HepG2 (cell line): ENCODE measurements around the gene UTS2R. TPM values are rescaled to one million over a fixed set of nuclear protein-coding genes. Genes with fewer than 3 reads are reported as not detected.

ENCODE experiments used
- CEBPZ ChIP-seq: IDR thresholded peaks from 2 replicates; pipeline ENCODE4 v1.6.1; 2012; ENCODE audit warnings: low read length, improper control_type of control experiment
- FOSL2 ChIP-seq: sonication (generic); formaldehyde crosslinking; IDR thresholded peaks from 2 replicates; pipeline ENCODE4 v1.4.0; 2020; ENCODE audit warnings: missing genetic modification reagents
- FOXA1 ChIP-seq, 2 experiments: fragments of 450-650 bp in 1 of 2; sonication (generic) in 1 of 2; formaldehyde crosslinking in 1 of 2; IDR thresholded peaks; 2 replicates each; pipeline versions ENCODE4 v1.4.0 to v1.6.1; 2016 to 2020; ENCODE audit warnings: missing genetic modification reagents in 1 of 2
- ISL2 ChIP-seq: sonication (generic); formaldehyde crosslinking; IDR thresholded peaks from 2 replicates; pipeline ENCODE4 v1.5.0; 2020; ENCODE audit warnings: missing genetic modification reagents
- SMC3 ChIP-seq: IDR thresholded peaks from 2 replicates; pipeline ENCODE4 v1.6.1; 2011; ENCODE audit warnings: low read length, improper control_type of control experiment
- STAG1 ChIP-seq: sonication (generic); formaldehyde crosslinking; IDR thresholded peaks from 2 replicates; pipeline ENCODE4 v1.4.0; 2020; ENCODE audit warnings: missing genetic modification reagents
- TRIM24 ChIP-seq: sonication (generic); formaldehyde crosslinking; IDR thresholded peaks from 2 replicates; pipeline ENCODE4 v1.8.0; 2022; ENCODE audit warnings: mild to moderate bottlenecking, missing genetic modification reagents
- ZBTB26 ChIP-seq: IDR thresholded peaks from 2 replicates; pipeline ENCODE4 v1.6.1; 2016; ENCODE audit warnings: missing compliant biosample characterization, missing genetic modification reagents, borderline replicate concordance
- ZBTB34 ChIP-seq: sonication (generic); formaldehyde crosslinking; IDR thresholded peaks from 2 replicates; pipeline ENCODE4 v1.8.0; 2022; ENCODE audit warnings: mild to moderate bottlenecking, missing genetic modification reagents
- ZBTB37 ChIP-seq: sonication (generic); formaldehyde crosslinking; IDR thresholded peaks from 2 replicates; pipeline ENCODE4 v1.4.0; 2020; ENCODE audit warnings: mild to moderate bottlenecking, missing genetic modification reagents
- ZFP41 ChIP-seq: sonication (generic); formaldehyde crosslinking; IDR thresholded peaks from 2 replicates; pipeline ENCODE4 v1.4.0; 2020; ENCODE audit warnings: mild to moderate bottlenecking, missing genetic modification reagents, borderline replicate concordance
- ZNF280B ChIP-seq: sonication (generic); formaldehyde crosslinking; IDR thresholded peaks from 2 replicates; pipeline ENCODE4 v1.5.0; 2020; ENCODE audit warnings: missing genetic modification reagents, mild to moderate bottlenecking, borderline replicate concordance
- ZNF574 ChIP-seq: sonication (generic); formaldehyde crosslinking; IDR thresholded peaks from 2 replicates; pipeline ENCODE4 v1.4.0; 2020; ENCODE audit warnings: missing genetic modification reagents
- ZNF792 ChIP-seq: IDR thresholded peaks from 2 replicates; pipeline ENCODE4 v1.6.1; 2016
- polyA plus RNA-seq, 8 experiments: library from polyadenylated mRNA; depleted of rRNA in 3 of 8; stranded (reverse) in 7 of 8; unstranded in 1 of 8; fragments of >200 nt; fragmentation: Illumina TruSeq in 4 of 8; extraction: Trizol in 4 of 8; gene quantifications; 2 replicates each; pipeline versions ENCODE4 v1.2.1 to v1.2.3, GENCODE V29; 2011 to 2016; ENCODE audit warnings: low read depth in 4 of 8, missing spikeins in 1 of 8, mixed read lengths in 1 of 8; ENCODE audit not compliant: insufficient read depth in 1 of 8
- total RNA-seq, 5 experiments: library from RNA; depleted of rRNA; stranded (reverse); fragments of >200 nt; fragmentation: Illumina TruSeq; extraction: Trizol; gene quantifications; 2 replicates each; pipeline ENCODE4 v1.2.3, GENCODE V29; 2016; ENCODE audit warnings: low read depth in 1 of 5

The UTS2R gene
- total and polyA plus RNA-seq, 2 of the 13 experiments (the other 11 are each of a cell fraction or from before 2014, with no cell fraction given) = 0.13 to 0.15 TPM

GRCh38 chr17:82330322-82331239 is 41.0 kb upstream of the UTS2R start (continued):
- TF ChIP-seq ZBTB26 (peak; percentile 33; the same call in 1 of the 2 replicates), SMC3 (no peak), FOXA1 (IDR thresholded peaks at IDR 0.05) (no peak), FOXA1 (CRISPR knock-in tag; IDR thresholded peaks at IDR 0.05) (peak; percentile 27; the same call in 1 of the 2 replicates), FOSL2 (CRISPR knock-in tag) (peak; percentile 61; the same call in 1 of the 2 replicates), ZNF792 (CRISPR knock-in tag) (peak; percentile 37; the same call in 1 of the 2 replicates), CEBPZ (no peak), TRIM24 (CRISPR knock-in tag) (no peak), ZBTB37 (CRISPR knock-in tag) (no peak), STAG1 (CRISPR knock-in tag) (peak; percentile 27; the same call in 1 of the 2 replicates), ISL2 (CRISPR knock-in tag) (no peak), ZFP41 (CRISPR knock-in tag) (no peak), ZBTB34 (CRISPR knock-in tag) (no peak), ZNF574 (CRISPR knock-in tag) (peak; percentile 58), ZNF280B (no peak; the same call in 1 of the 2 replicates)
